Cerebellar cortex (tissue), 1 donor: ENCODE results near the gene CCDC106.
A peak's percentile ranks its signal among the peaks of the same experiment; 100 is the strongest.

ENCODE experiments used
- DNase-seq: peaks from one replicate; pipeline ENCODE4 v3.0.0-alpha.2; 2015; ENCODE audit warnings: low spot score

CCDC106 gene

GRCh38 chr19:55669418-55670279 lies 21.6 kb downstream of the CCDC106 start:
- peak; percentile 20 for DNase-seq

- DNase-seq, result peak; percentile 58
These were observed 22.5 kb downstream of the CCDC106 start for GRCh38 chr19:55670280-55671053.

GRCh38 chr19:55671054-55671378 lies 23.0 kb downstream of the CCDC106 start:
- no peak for DNase-seq

GRCh38 chr19:55672418-55672817 lies 24.4 kb downstream of the CCDC106 start:
- no peak for DNase-seq

GRCh38 chr19:55673465-55673864 lies 25.5 kb downstream of the CCDC106 start:
- DNase-seq, result no peak

- DNase-seq, result peak; percentile 41
These were observed 25.9 kb downstream of the CCDC106 start for GRCh38 chr19:55673889-55674288.

- peak; percentile 20 for DNase-seq
These were observed 26.4 kb downstream of the CCDC106 start for GRCh38 chr19:55674459-55674840.

- DNase-seq, result peak; percentile 96
These were observed 27.0 kb downstream of the CCDC106 start, which contains the start of gene EPN1 for GRCh38 chr19:55674841-55675660. Gene EPN1, plus strand, starts transcription at chr19:55675226. Its CDS starts 3,402 bp downstream, at chr19:55678628.

- no peak for DNase-seq
These were observed 27.8 kb downstream of the CCDC106 start for GRCh38 chr19:55675661-55676354.

GRCh38 chr19:55676383-55676782 lies 28.4 kb downstream of the CCDC106 start:
- peak; percentile 35 for DNase-seq

GRCh38 chr19:55676889-55677505 lies 29.0 kb downstream of the CCDC106 start:
- no peak for DNase-seq

GRCh38 chr19:55677572-55678028 lies 29.6 kb downstream of the CCDC106 start:
- no peak for DNase-seq

GRCh38 chr19:55678121-55678671 lies 30.2 kb downstream of the CCDC106 start:
- no peak for DNase-seq

GRCh38 chr19:55679343-55680257 lies 31.6 kb downstream of the CCDC106 start:
- no peak for DNase-seq

- DNase-seq, result no peak
These were observed 32.5 kb downstream of the CCDC106 start for GRCh38 chr19:55680339-55681130.

GRCh38 chr19:55681131-55682092 lies 33.4 kb downstream of the CCDC106 start:
- DNase-seq, result no peak

GRCh38 chr19:55683449-55684261 lies 35.6 kb downstream of the CCDC106 start:
- DNase-seq, result no peak
